ENCODE data around the gene EGR2. TPM values are rescaled to one million over a fixed set of nuclear protein-coding genes. Genes with fewer than 3 reads are reported as not detected.

EGR2 gene
- polyA plus RNA-seq, 2 of the 4 experiments (the other 2 are of a cell fraction) = 4.4 TPM; not detected in 1

DNA sequence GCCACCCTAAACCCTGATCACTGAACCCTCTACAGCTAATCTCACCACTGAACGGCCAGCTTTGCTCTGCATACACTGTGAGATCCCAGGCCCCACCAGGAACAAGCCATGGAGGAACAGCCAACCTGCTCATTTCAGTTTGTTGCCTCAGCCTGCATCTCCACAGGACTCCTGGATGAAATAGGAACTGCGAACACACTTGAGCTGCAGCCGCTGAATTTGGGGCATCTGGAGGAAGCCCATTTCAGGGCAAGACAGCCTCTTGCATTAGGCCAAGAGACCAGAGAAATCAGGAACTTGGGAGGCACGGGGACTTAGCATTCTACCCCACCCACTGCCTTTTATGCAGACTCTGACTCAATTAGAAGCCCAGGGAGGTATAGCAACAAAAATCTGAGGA lies 14.5 kb upstream of the EGR2 start:
- TF ChIP-seq EHF (CRISPR knock-in tag; IDR thresholded peaks at IDR 0.05) = no peak
- TF ChIP-seq RCOR1 (IDR thresholded peaks at IDR 0.05; ENCODE audit: low read depth, low read length) = no peak
- no peak for TF ChIP-seq MAZ (IDR thresholded peaks at IDR 0.05; ENCODE audit: borderline replicate concordance, low read depth, low read length)
- TF ChIP-seq KDM5A (IDR thresholded peaks at IDR 0.05) = no peak
- TF ChIP-seq HEYL (CRISPR knock-in tag; IDR thresholded peaks at IDR 0.05) = no peak
- POLR2A ChIA-PET = no interaction called here
- 0 out of 3 replicates have a peak, but pooled peaks cover 3% of the 10 kb centered on the region for H3K9me3 ChIP-seq
- 40% methylated on average over 4 of the region's 4 CpGs for WGBS (ENCODE audit: missing lambda C conversion rate)
- ATAC-seq (no peak), DNase-seq (ENCODE audit: low read depth in 1 of 2, low spot score in 1 of 2) (no peak), FAIRE-seq (no peak)
- no peak overlapping the region for H3K27ac ChIP-seq
- CTCF ChIA-PET = interaction anchor here (2.1 to 2.6 kb wide), 2 partner anchors 12 to 220 kb away, joined by 11 to 15 read pairs; no protein-coding TSS in a partner anchor
- no peaks in the 10 kb centered on the region for H3K4me1 ChIP-seq
- H3K4me2 ChIP-seq = no peak overlapping the region
- no peak overlapping the region for H3K4me3 ChIP-seq

DNA sequence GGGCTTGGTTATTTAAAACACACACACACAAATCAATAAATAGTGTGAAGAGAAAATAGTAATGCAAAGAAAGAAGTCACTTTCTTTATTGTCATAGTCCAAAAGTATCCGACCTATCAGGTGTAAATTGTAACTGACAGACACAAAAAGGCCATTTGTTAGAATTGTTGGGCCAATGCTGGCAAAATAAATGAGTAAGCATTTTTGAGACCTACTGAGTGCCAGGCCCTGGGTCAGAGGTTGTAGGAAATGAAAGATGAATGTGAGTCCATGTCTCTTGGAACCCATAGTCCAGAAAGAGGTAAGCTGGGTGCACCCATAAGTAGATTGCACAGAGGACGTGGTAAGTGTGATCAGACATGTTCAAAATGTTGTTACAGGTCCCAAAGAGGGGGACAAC lies 13.5 kb upstream of the EGR2 start:
- H3K4me2 ChIP-seq = no peak overlapping the region
- no peaks in the 10 kb centered on the region for H3K9me3 ChIP-seq
- H3K4me1 ChIP-seq = no peaks in the 10 kb centered on the region
- H3K27ac ChIP-seq = no peak overlapping the region
- TF ChIP-seq RAD21 (conservative IDR thresholded peaks at IDR 0.05 in 1 of 2, IDR thresholded peaks at IDR 0.05 in 1 of 2) (no peak), EHF (CRISPR knock-in tag; IDR thresholded peaks at IDR 0.05) (no peak), JUNB (IDR thresholded peaks at IDR 0.05) (no peak), CEBPB (IDR thresholded peaks at IDR 0.05) (no peak), RNF2 (IDR thresholded peaks at IDR 0.05; ENCODE audit: borderline replicate concordance, low read depth) (no peak), E2F6 (IDR thresholded peaks at IDR 0.05; ENCODE audit: borderline replicate concordance, low read depth) (no peak), HOXA7 (CRISPR knock-in tag; IDR thresholded peaks at IDR 0.05) (no peak), FOSB (CRISPR knock-in tag; IDR thresholded peaks at IDR 0.05) (no peak), HEYL (CRISPR knock-in tag; IDR thresholded peaks at IDR 0.05) (no peak), MAFK (IDR thresholded peaks at IDR 0.05; ENCODE audit: partially characterized antibody) (no peak), CHD4 (IDR thresholded peaks at IDR 0.05; ENCODE audit: borderline replicate concordance) (no peak), USF2 (IDR thresholded peaks at IDR 0.05) (no peak), TFCP2L1 (CRISPR knock-in tag; IDR thresholded peaks at IDR 0.05) (no peak), NPAS2 (CRISPR knock-in tag; IDR thresholded peaks at IDR 0.05; ENCODE audit: borderline replicate concordance) (no peak), RCOR1 (IDR thresholded peaks at IDR 0.05; ENCODE audit: low read depth, low read length) (no peak), EHMT2 (IDR thresholded peaks at IDR 0.05; ENCODE audit: low read depth) (no peak), SREBF2 (IDR thresholded peaks at IDR 0.05) (no peak), RFX5 (IDR thresholded peaks at IDR 0.05) (no peak), CBX2 (IDR thresholded peaks at IDR 0.05; ENCODE audit: borderline replicate concordance, low read depth) (no peak)
- TF ChIP-seq, protein P1, sequence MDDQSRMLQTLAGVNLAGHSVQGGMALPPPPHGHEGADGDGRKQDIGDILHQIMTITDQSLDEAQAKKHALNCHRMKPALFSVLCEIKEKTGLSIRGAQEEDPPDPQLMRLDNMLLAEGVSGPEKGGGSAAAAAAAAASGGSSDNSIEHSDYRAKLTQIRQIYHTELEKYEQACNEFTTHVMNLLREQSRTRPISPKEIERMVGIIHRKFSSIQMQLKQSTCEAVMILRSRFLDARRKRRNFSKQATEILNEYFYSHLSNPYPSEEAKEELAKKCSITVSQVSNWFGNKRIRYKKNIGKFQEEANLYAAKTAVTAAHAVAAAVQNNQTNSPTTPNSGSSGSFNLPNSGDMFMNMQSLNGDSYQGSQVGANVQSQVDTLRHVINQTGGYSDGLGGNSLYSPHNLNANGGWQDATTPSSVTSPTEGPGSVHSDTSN (IDR thresholded peaks at IDR 0.05) = no peak
- no peak for DNase-seq (ENCODE audit: low read depth in 1 of 2, low spot score in 1 of 2)
- ChIA-PET POLR2A (no interaction called here), CTCF (interaction anchor here (0.9 to 2.6 kb wide), 4 partner anchors 11 to 990 kb away, joined by 3 to 15 read pairs (median 7); no protein-coding TSS in a partner anchor)
- 8% methylated on average over 2 of the region's 2 CpGs for WGBS (ENCODE audit: missing lambda C conversion rate)
- no peak overlapping the region for H3K4me3 ChIP-seq
- FAIRE-seq = no peak
- no peak for ATAC-seq

- FAIRE-seq (no peak), DNase-seq (ENCODE audit: low read depth in 1 of 2, low spot score in 1 of 2) (no peak), ATAC-seq (no peak)
- H3K27ac ChIP-seq = no peak overlapping the region
- H3K4me1 ChIP-seq = no peaks in the 10 kb centered on the region
- 56% methylated on average over 1 of the region's 1 CpG for WGBS (ENCODE audit: missing lambda C conversion rate)
- H3K9me3 ChIP-seq = no peaks in the 10 kb centered on the region
- H3K4me3 ChIP-seq = no peak overlapping the region
- H3K4me2 ChIP-seq = no peak overlapping the region
- POLR2A ChIA-PET = no interaction called here
- CTCF ChIA-PET = interaction anchor here (1.3 to 1.4 kb wide), 2 partner anchors 216 to 389 kb away, joined by 3 to 4 read pairs; no protein-coding TSS in a partner anchor
- no peak for TF ChIP-seq CBX8 (IDR thresholded peaks at IDR 0.05)
- no peak for TF ChIP-seq POLR2AphosphoS2 (conservative IDR thresholded peaks at IDR 0.05; ENCODE audit: low read length)
- no peak for TF ChIP-seq USF2 (IDR thresholded peaks at IDR 0.05)
- TF ChIP-seq CHD4 (IDR thresholded peaks at IDR 0.05; ENCODE audit: borderline replicate concordance) = no peak
- TF ChIP-seq FOSL2 (IDR thresholded peaks at IDR 0.05) = no peak
- TF ChIP-seq FOSL2 (CRISPR knock-in tag; IDR thresholded peaks at IDR 0.05) = no peak
- TF ChIP-seq RAD21 (conservative IDR thresholded peaks at IDR 0.05 in 1 of 2, IDR thresholded peaks at IDR 0.05 in 1 of 2) = no peak
- no peak for TF ChIP-seq EHMT2 (IDR thresholded peaks at IDR 0.05; ENCODE audit: low read depth)
- TF ChIP-seq HDAC2 (IDR thresholded peaks at IDR 0.05) = no peak
- no peak for TF ChIP-seq NR3C1 (IDR thresholded peaks at IDR 0.05)
- TF ChIP-seq TFCP2L1 (CRISPR knock-in tag; IDR thresholded peaks at IDR 0.05) = no peak
- TF ChIP-seq HOXB13 (CRISPR knock-in tag; IDR thresholded peaks at IDR 0.05; ENCODE audit: low read depth) = no peak
- TF ChIP-seq BCL3 (IDR thresholded peaks at IDR 0.05) = no peak
Measured at GRCh38 chr10:62826273-62826672, 10.1 kb upstream of the EGR2 start.
